H1 (cell line): ENCODE results near the gene MORF4L1. TPM values are rescaled to one million over a fixed set of nuclear protein-coding genes. Genes with fewer than 3 reads are reported as not detected.
A peak's percentile ranks its signal among the peaks of the same experiment; 100 is the strongest.

ENCODE experiments used
- ASH2L ChIP-seq: fragments of 200-600, 300-600 bp; sonication (generic); IDR thresholded peaks from one replicate; pipeline ENCODE4 v1.7.1; 2017; ENCODE audit warnings: low read length
- BCL11A ChIP-seq, 2 experiments: IDR thresholded peaks; one replicate each; pipeline ENCODE4 v1.6.1; 2011; ENCODE audit warnings: low read depth in 2 of 2, low read length in 2 of 2, mild to moderate bottlenecking in 2 of 2
- BRCA1 ChIP-seq: IDR thresholded peaks from 2 replicates; pipeline ENCODE4 v1.6.1; 2012; ENCODE audit warnings: low read depth, low read length, improper control_type of control experiment
- CBX5 ChIP-seq: fragments of 300-800, 300-1000 bp; sonication (generic); IDR thresholded peaks from 2 replicates; pipeline ENCODE4 v1.7.1; 2016; ENCODE audit warnings: antibody characterized with exemption, low read length, low read depth
- CEBPB ChIP-seq: IDR thresholded peaks from 2 replicates; pipeline ENCODE4 v1.6.1; 2012; ENCODE audit warnings: low read depth, low read length
- CHD2 ChIP-seq: IDR thresholded peaks from 2 replicates; pipeline ENCODE4 v1.6.1; 2012; ENCODE audit warnings: low read length, improper control_type of control experiment
- CREB1 ChIP-seq: IDR thresholded peaks from 2 replicates; pipeline ENCODE4 v1.6.1; 2012; ENCODE audit warnings: inconsistent platforms
- EZH2 ChIP-seq: fragments of 200-600 bp; sonication (generic); IDR thresholded peaks from 2 replicates; pipeline ENCODE4 v1.7.1; 2012; ENCODE audit warnings: low read depth, mild to moderate bottlenecking, moderate library complexity, low read length, inconsistent platforms; ENCODE audit not compliant: severe bottlenecking
- FOSL1 ChIP-seq: IDR thresholded peaks from 2 replicates; pipeline ENCODE4 v1.6.1; 2011; ENCODE audit warnings: mild to moderate bottlenecking, low read depth, low read length, moderate library complexity; ENCODE audit not compliant: insufficient read depth
- HDAC2 ChIP-seq, 2 experiments: fragments of 300-600 bp in 1 of 2; sonication (generic) in 1 of 2; IDR thresholded peaks; 2 replicates each; pipeline ENCODE4 v1.6.1; 2011 to 2012; ENCODE audit warnings: low read depth in 2 of 2, low read length in 2 of 2, mild to moderate bottlenecking in 2 of 2, moderate library complexity in 2 of 2, borderline replicate concordance in 1 of 2, inconsistent platforms in 1 of 2
- JUN ChIP-seq: IDR thresholded peaks from 2 replicates; pipeline ENCODE4 v1.6.1; 2011; ENCODE audit warnings: low read depth, mild to moderate bottlenecking, improper control_type of control experiment, low read length
- KDM4A ChIP-seq: IDR thresholded peaks from one replicate; pipeline ENCODE4 v1.7.1; 2012; ENCODE audit warnings: low read depth, mild to moderate bottlenecking, moderate library complexity, low read length, inconsistent platforms; ENCODE audit not compliant: severe bottlenecking
- KDM5A ChIP-seq: fragments of 200-600 bp; IDR thresholded peaks from 2 replicates; pipeline ENCODE4 v1.7.1; 2012; ENCODE audit warnings: mild to moderate bottlenecking, low read length, inconsistent platforms, mixed read lengths
- PHF8 ChIP-seq: fragments of 200-600 bp; sonication (generic); conservative IDR thresholded peaks from 2 replicates; pipeline ENCODE4 v1.7.1; 2012; ENCODE audit warnings: low read depth, mild to moderate bottlenecking, inconsistent platforms, low read length, moderate library complexity
- RNF2 ChIP-seq: fragments of 200-900, 300-1000 bp; sonication (generic); IDR thresholded peaks from 2 replicates; pipeline ENCODE4 v1.7.1; 2016; ENCODE audit warnings: borderline replicate concordance, low read depth, mild to moderate bottlenecking, antibody characterized with exemption, low read length; ENCODE audit not compliant: poor library complexity, severe bottlenecking; ENCODE audit errors: missing control alignments
- SIN3A ChIP-seq, 2 experiments: IDR thresholded peaks in 1 of 2; conservative IDR thresholded peaks in 1 of 2; 2 replicates each; pipeline ENCODE4 v1.6.1; 2011 to 2012; ENCODE audit warnings: low read length in 2 of 2, improper control_type of control experiment in 1 of 2, low read depth in 1 of 2, mild to moderate bottlenecking in 1 of 2
- SIRT6 ChIP-seq: IDR thresholded peaks from one replicate; pipeline ENCODE4 v1.7.1; 2012; ENCODE audit warnings: low read length, inconsistent platforms
- SP1 ChIP-seq: IDR thresholded peaks from 2 replicates; pipeline ENCODE4 v1.6.1; 2011; ENCODE audit warnings: low read depth, low read length
- SP4 ChIP-seq: IDR thresholded peaks from 2 replicates; pipeline ENCODE4 v1.6.1; 2012; ENCODE audit warnings: low read length, inconsistent platforms
- TAF7 ChIP-seq: optimal IDR thresholded peaks from 2 replicates; pipeline ENCODE3; 2011; ENCODE audit warnings: low read depth, mild to moderate bottlenecking, inconsistent platforms, low read length, moderate library complexity, borderline replicate concordance
- TBP ChIP-seq: IDR thresholded peaks from 2 replicates; pipeline ENCODE4 v1.6.1; 2011; ENCODE audit warnings: low read depth, low read length, improper control_type of control experiment
- TCF12 ChIP-seq: IDR thresholded peaks from 2 replicates; pipeline ENCODE4 v1.6.1; 2011; ENCODE audit warnings: low read depth, mild to moderate bottlenecking, low read length
- ZNF274 ChIP-seq: IDR thresholded peaks from 2 replicates; pipeline ENCODE4 v1.7.0; 2012; ENCODE audit warnings: low read length, borderline replicate concordance; ENCODE audit errors: extremely low read depth
- polyA plus RNA-seq, 7 experiments: library from polyadenylated mRNA; depleted of rRNA in 3 of 7; stranded (reverse) in 5 of 7; unstranded in 2 of 7; fragments of >200 nt in 5 of 7; fragments of 200-250 nt in 2 of 7; gene quantifications; 1 replicate in 5 of 7; 2 replicates in 1 of 7; 4 replicates in 1 of 7; pipeline versions ENCODE4 v1.2.1 to v1.2.3, GENCODE V29; 2011 to 2013; ENCODE audit warnings: missing spikeins in 2 of 7, mixed read lengths in 2 of 7
- total RNA-seq: library from RNA; stranded (reverse); fragmentation: NEBNext Ultra II Directional; extraction: Animal tissue kit (Norgen Biotek cat#: 25700); gene quantifications from 2 replicates; pipeline ENCODE4 v1.2.1, GENCODE V29; 2021
- TF ChIP-seq, protein P1 (sequence below): IDR thresholded peaks from 2 replicates; pipeline ENCODE4 v1.6.1; 2012; ENCODE audit warnings: inconsistent platforms

Gene MORF4L1
- total and polyA plus RNA-seq, 2 of the 8 experiments (the other 6 are each of a cell fraction or from before 2014, with no cell fraction given): 260 to 533 TPM

DNA sequence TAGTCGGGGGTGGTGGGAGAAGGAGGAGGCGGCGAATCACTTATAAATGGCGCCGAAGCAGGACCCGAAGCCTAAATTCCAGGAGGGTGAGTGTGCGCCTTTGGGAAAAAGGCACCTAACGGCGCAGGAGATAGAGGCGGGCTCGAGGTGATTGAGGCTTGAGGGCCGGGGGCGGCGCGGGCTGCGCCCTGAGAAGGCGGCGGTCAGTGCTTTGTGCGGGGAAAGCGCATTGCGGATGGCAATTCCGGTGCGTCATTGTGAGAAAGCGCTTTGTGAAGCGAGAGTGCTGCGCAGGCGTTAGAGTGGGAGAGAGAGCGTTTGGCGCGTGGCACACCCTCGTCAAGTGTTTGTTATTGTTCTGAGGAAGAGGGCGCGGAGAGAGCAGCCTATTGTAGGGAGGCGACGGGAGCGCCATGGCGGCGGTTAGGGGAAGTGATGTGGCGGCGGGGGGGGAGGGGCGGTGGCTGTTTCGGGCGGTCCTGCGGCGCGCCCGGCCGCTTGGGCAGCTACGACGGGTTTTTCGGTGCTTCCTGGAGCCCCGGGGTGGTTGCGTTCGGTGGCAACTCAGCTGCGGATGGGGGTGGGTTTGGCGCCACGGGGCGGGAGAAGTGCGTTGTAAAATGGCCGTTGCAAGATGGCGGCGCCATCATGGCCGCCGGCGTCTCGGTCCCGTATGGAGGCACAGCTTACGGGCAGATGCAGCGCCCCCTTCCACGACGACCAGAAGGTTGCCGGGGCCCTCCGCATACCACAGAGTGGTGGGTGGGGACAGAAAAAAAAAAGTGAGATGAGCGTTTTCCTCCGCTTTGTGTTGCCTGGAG is 492 bp downstream of the MORF4L1 start (continued):
- TF ChIP-seq FOSL1: no peak
- TF ChIP-seq BCL11A (IDR thresholded peaks at IDR 0.05; ENCODE audit: low read depth in 2 of 2, low read length in 2 of 2): no peak
- TF ChIP-seq EZH2: no peak
- no peak for TF ChIP-seq BRCA1
- peak; percentile 68 for TF ChIP-seq SP1
- TF ChIP-seq HDAC2 (IDR thresholded peaks at IDR 0.05; ENCODE audit: borderline replicate concordance in 1 of 2, low read depth in 2 of 2, low read length in 2 of 2): no peak
- no peak for TF ChIP-seq SP4
- no peak for TF ChIP-seq ASH2L
- no peak for TF ChIP-seq CHD2
- no peak for TF ChIP-seq ZNF274
- TF ChIP-seq KDM4A: peak; percentile 56
- peak; percentile 81 for TF ChIP-seq TBP
- TF ChIP-seq CEBPB: no peak
- no peak for TF ChIP-seq RNF2
- TF ChIP-seq, protein P1, sequence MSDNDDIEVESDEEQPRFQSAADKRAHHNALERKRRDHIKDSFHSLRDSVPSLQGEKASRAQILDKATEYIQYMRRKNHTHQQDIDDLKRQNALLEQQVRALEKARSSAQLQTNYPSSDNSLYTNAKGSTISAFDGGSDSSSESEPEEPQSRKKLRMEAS: peak; percentile 72
- no peak for TF ChIP-seq TCF12
- peak; percentile 80 for TF ChIP-seq TAF7
- no peak for TF ChIP-seq CBX5
- peak; percentile 61 for TF ChIP-seq KDM5A
- peak; percentile 70 for TF ChIP-seq CREB1
- TF ChIP-seq SIRT6: no peak
- TF ChIP-seq PHF8: peak; percentile 91
- no peak for TF ChIP-seq JUN
- peak; percentile 69 to 84; a peak in 3 of 4 replicates for TF ChIP-seq SIN3A (conservative IDR thresholded peaks at IDR 0.05 in 1 of 2, IDR thresholded peaks at IDR 0.05 in 1 of 2; ENCODE audit: low read depth in 1 of 2, low read length in 2 of 2)
